Psoas muscle (tissue), 8 donors: ENCODE data around the gene HSD17B12. TPM values are rescaled to one million over a fixed set of nuclear protein-coding genes. Genes with fewer than 3 reads are reported as not detected.

Experiments
- ATAC-seq, 4 donors: fragments of 200-7000 bp; cut with Tn5 transposase; one replicate each; pipeline ENCODE4 v1.9.1; 2020; ENCODE audit warnings: moderate library complexity in 3 of 4, mild to moderate bottlenecking in 2 of 4
- DNase-seq, 2 donors: peaks; one replicate each; pipeline ENCODE4 v3.0.0-alpha.2; 2020
- H3K27ac ChIP-seq: fragments of 200-600 bp; one replicate; pipeline ENCODE4 v1.8.0; 2022
- H3K27me3 ChIP-seq, 3 donors: fragments of 200-600 bp in 1 of 3; one replicate each; pipeline versions ENCODE4 v1.6.1 to v1.8.0; 2013 to 2022; ENCODE audit warnings: low read length in 2 of 3, mild to moderate bottlenecking in 2 of 3, moderate library complexity in 1 of 3; ENCODE audit not compliant: insufficient read depth in 3 of 3
- H3K36me3 ChIP-seq, 2 donors: fragments of 200-600 bp in 1 of 2; one replicate each; pipeline versions ENCODE4 v1.6.1 to v1.8.0; 2013 to 2022; ENCODE audit warnings: low read depth in 1 of 2, mild to moderate bottlenecking in 1 of 2, moderate library complexity in 1 of 2; ENCODE audit not compliant: insufficient read depth in 1 of 2
- H3K4me1 ChIP-seq: fragments of 200-600 bp; one replicate; pipeline ENCODE4 v1.8.0; 2022
- H3K4me3 ChIP-seq: fragments of 200-600 bp; one replicate; pipeline ENCODE4 v1.8.0; 2022; ENCODE audit warnings: mild to moderate bottlenecking
- H3K9me3 ChIP-seq: fragments of 200-600 bp; one replicate; pipeline ENCODE4 v1.8.0; 2022
- CTCF ChIP-seq: fragments of 200-600 bp; IDR thresholded peaks from one replicate; pipeline ENCODE4 v1.8.0; 2022; ENCODE audit warnings: antibody characterized with exemption
- WGBS, 3 donors: extraction: QIAGEN DNeasy Blood & Tissue Kit; methylation state at CpG; one replicate each; pipeline versions ENCODE4 v1.1.6 to v1.1.7; 2013; 5-methylcytosine and 5-hydroxymethylcytosine counted together
- intact Hi-C, 2 donors: fragments of 100-400 bp; cut with DNase I; formaldehyde crosslinking; loops; one replicate each; pipeline versions ENCODE4 v1.11.0 to v1.14.2; 2022
- polyA plus RNA-seq, 3 donors: library from polyadenylated mRNA; stranded (reverse); fragments of 200-250 nt; gene quantifications; one replicate each; pipeline ENCODE4 v1.2.3, GENCODE V29; 2013
- total RNA-seq, 4 donors: library from RNA; stranded (reverse); fragmentation: NEBNext Ultra II Directional in 2 of 4; extraction: Animal tissue kit (Norgen Biotek cat#: 25700) in 2 of 4; gene quantifications; one replicate each; pipeline versions ENCODE4 v1.2.1 to v1.2.4, GENCODE V29; 2021 to 2023
- donor health status: healthy with polysubstance abuse.
- donor health status: DM: no; HTN: no; CAD: no; lungs with moderate emphysema.
- donor health status: Bipolar disorder and iron deficiency.
- donor health status: healthy.
- donor health status: DM: yes; HTN: yes; CAD: no.
- donor health status: DM: no; HTN: no; CAD: no.
- donor health status: DM: no; HTN: no; CAD: no.
- donor health status: DM: yes; HTN: yes; CAD: no.

Gene HSD17B12
- total and polyA plus RNA-seq, 7 donors: 29.2 to 82.0 (median 45.0) TPM

GRCh38 chr11:43689167-43689566 lies 8.6 kb downstream of the HSD17B12 start:
- DNase-seq: no peak
- no peak for TF ChIP-seq CTCF
- no peaks in the 10 kb centered on the region for H3K36me3 ChIP-seq
- H3K4me1 ChIP-seq: peaks cover 59% of the 10 kb centered on the region
- H3K9me3 ChIP-seq: no peaks in the 10 kb centered on the region
- whole genome bisulfite sequencing, 3 donors: 91 to 94% (median 93%) methylated on average over 2 of the region's 2 CpGs
- intact Hi-C loops: loop anchor here in 1 of 2 donors (5.0 kb wide), 1 partner anchor 33 kb away; no protein-coding TSS in a partner anchor
- H3K27me3 ChIP-seq: no peaks in the 10 kb centered on the region
- H3K4me3 ChIP-seq: no peak overlapping the region
- no peak for ATAC-seq
- H3K27ac ChIP-seq: peak overlapping the region; percentile 6

GRCh38 chr11:43690929-43691725 lies 10.6 kb downstream of the HSD17B12 start:
- no peaks in the 10 kb centered on the region for H3K27me3 ChIP-seq
- H3K27ac ChIP-seq: no peak overlapping the region
- WGBS, 3 donors: 91 to 94% (median 93%) methylated on average over 6 of the region's 6 CpGs
- no peak for TF ChIP-seq CTCF
- no peaks in the 10 kb centered on the region for H3K36me3 ChIP-seq
- DNase-seq: no peak
- intact Hi-C loops: no loop called here
- H3K9me3 ChIP-seq: no peaks in the 10 kb centered on the region
- H3K4me3 ChIP-seq: no peak overlapping the region
- no peak for ATAC-seq
- peaks cover 41% of the 10 kb centered on the region for H3K4me1 ChIP-seq

GRCh38 chr11:43691806-43692205 lies 11.3 kb downstream of the HSD17B12 start:
- TF ChIP-seq CTCF: no peak
- no peak overlapping the region for H3K27ac ChIP-seq
- peaks cover 34% of the 10 kb centered on the region for H3K4me1 ChIP-seq
- intact Hi-C loops: no loop called here
- DNase-seq: no peak
- H3K4me3 ChIP-seq: no peak overlapping the region
- H3K9me3 ChIP-seq: no peaks in the 10 kb centered on the region
- ATAC-seq: no peak
- WGBS, 3 donors: 92 to 97% (median 94%) methylated on average over 1 of the region's 1 CpG
- H3K27me3 ChIP-seq: no peaks in the 10 kb centered on the region
- H3K36me3 ChIP-seq: no peaks in the 10 kb centered on the region

- no peak for TF ChIP-seq CTCF
- Histone ChIP-seq H3K36me3 (no peaks in the 10 kb centered on the region), H3K4me3 (no peak overlapping the region), H3K4me1 (peaks cover 22% of the 10 kb centered on the region), H3K9me3 (no peaks in the 10 kb centered on the region), H3K27me3 (no peaks in the 10 kb centered on the region), H3K27ac (no peak overlapping the region)
- intact Hi-C loops: no loop called here
- ATAC-seq (no peak), DNase-seq (no peak)
- whole genome bisulfite sequencing, 3 donors: 89 to 95% (median 94%) methylated on average over 2 of the region's 2 CpGs
Observed at GRCh38 chr11:43693069-43693468, 12.5 kb downstream of the HSD17B12 start.
